Gastroesophageal sphincter (tissue), 4 donors: ENCODE data around the gene FLNA. TPM values are rescaled to one million over a fixed set of nuclear protein-coding genes. Genes with fewer than 3 reads are reported as not detected.
"Not testable (repeated sequence)": the region's sequence is repeated elsewhere in the genome, so short reads cannot be mapped to it uniquely, and the experiment has no call there.

Source experiments
- ATAC-seq: fragments of 150-250 bp; one replicate; pipeline ENCODE4 v1.9.1; 2016; ENCODE audit warnings: mild to moderate bottlenecking, moderate library complexity
- H3K27ac ChIP-seq, 4 donors: fragments of 200-600 bp; sonication (generic) in 3 of 4; 1 replicate in 3 of 4; 2 replicates in 1 of 4; pipeline ENCODE4 v1.5.1; 2016 to 2019
- H3K27me3 ChIP-seq: fragments of 200-600 bp; sonication (generic); one replicate; pipeline ENCODE4 v1.5.1; 2019
- H3K36me3 ChIP-seq, 2 donors: fragments of 200-600 bp; sonication (generic); one replicate each; pipeline ENCODE4 v1.5.1; 2019; ENCODE audit warnings: control low read depth in 1 of 2
- H3K4me1 ChIP-seq, 3 donors: fragments of 200-600 bp; sonication (generic); 1 replicate in 2 of 3; 2 replicates in 1 of 3; pipeline ENCODE4 v1.5.1; 2016 to 2019; ENCODE audit warnings: control low read depth in 2 of 3
- H3K4me3 ChIP-seq, 2 donors: fragments of 200-600 bp; sonication (generic); one replicate each; pipeline ENCODE4 v1.5.1; 2019; ENCODE audit warnings: mild to moderate bottlenecking in 1 of 2, moderate library complexity in 1 of 2
- H3K9me3 ChIP-seq, 3 donors: fragments of 200-600 bp; sonication (generic); one replicate each; pipeline ENCODE4 v1.5.1; 2017 to 2019; ENCODE audit warnings: control low read depth in 2 of 3
- CTCF ChIP-seq, 4 experiments: fragments of 200-600 bp in 2 of 4; fragments of 450-650 bp in 2 of 4; sonication (generic) in 1 of 4; IDR thresholded peaks; one replicate each; pipeline ENCODE4 v1.5.1; 2017 to 2019; ENCODE audit warnings: antibody characterized with exemption in 4 of 4, mild to moderate bottlenecking in 2 of 4, moderate library complexity in 2 of 4
- EP300 ChIP-seq: sonication (generic); formaldehyde crosslinking; IDR thresholded peaks from one replicate; pipeline ENCODE4 v1.6.1; 2017; ENCODE audit warnings: antibody characterized with exemption, mild to moderate bottlenecking
- POLR2A ChIP-seq, 2 donors: fragments of 450-650 bp; IDR thresholded peaks; one replicate each; pipeline ENCODE4 v1.6.1; 2017; ENCODE audit warnings: antibody characterized with exemption in 2 of 2, mild to moderate bottlenecking in 2 of 2, moderate library complexity in 1 of 2
- POLR2AphosphoS5 ChIP-seq: sonication (generic); formaldehyde crosslinking; IDR thresholded peaks from one replicate; pipeline ENCODE4 v1.6.1; 2017; ENCODE audit warnings: antibody characterized with exemption
- WGBS, 2 donors: methylation state at CpG; one replicate each; pipeline ENCODE4 v1.1.5; 2018; ENCODE audit warnings: low coverage in 1 of 2; 5-methylcytosine and 5-hydroxymethylcytosine counted together
- total RNA-seq, 4 donors: library from RNA; depleted of rRNA; stranded (reverse); fragments of >200 nt; gene quantifications; one replicate each; pipeline ENCODE4 v1.1.0, GENCODE V29; 2016

FLNA gene
- total RNA-seq, 4 donors from 2014 or later, result 7,815 to 15,318 (median 8,757) TPM

- no peak for ATAC-seq
- Histone ChIP-seq H3K36me3 (peaks cover 0 to 36% of the 10 kb centered on the region in 2 donors), H3K9me3 (no peaks in the 10 kb centered on the region), H3K4me1 (peaks cover 0 to 28% (median 4%) of the 10 kb centered on the region in 3 donors), H3K27me3 (no peaks in the 10 kb centered on the region), H3K4me3 (no peak overlapping the region), H3K27ac (no peak overlapping the region)
- TF ChIP-seq EP300 (no peak), POLR2A (IDR thresholded peaks at IDR 0.05) (no peak), POLR2AphosphoS5 (no peak), CTCF (IDR thresholded peaks at IDR 0.05) (no peak)
- WGBS, 2 donors, result no CpG with 5 or more reads among the region's 19 CpGs
These were observed 28.2 kb upstream of the FLNA start for GRCh38 chrX:154402622-154403127.

GRCh38 chrX:154401918-154402621 is 27.6 kb upstream of the FLNA start:
- H3K4me1 ChIP-seq, result peaks cover 0 to 31% (median 4%) of the 10 kb centered on the region in 3 donors
- no peak for ATAC-seq
- H3K4me3 ChIP-seq, result no peak overlapping the region
- no peak overlapping the region for H3K27ac ChIP-seq
- 70% methylated on average over 2 of the region's 6 CpGs; no CpG with 5 or more reads in 1 of the 2 donors for WGBS, 2 donors
- no peaks in the 10 kb centered on the region for H3K9me3 ChIP-seq
- H3K27me3 ChIP-seq, result no peaks in the 10 kb centered on the region
- peaks cover 0 to 36% of the 10 kb centered on the region in 2 donors for H3K36me3 ChIP-seq
- TF ChIP-seq CTCF (IDR thresholded peaks at IDR 0.05), result no peak
- no peak for TF ChIP-seq POLR2AphosphoS5
- no peak for TF ChIP-seq POLR2A (IDR thresholded peaks at IDR 0.05)
- no peak for TF ChIP-seq EP300

- Histone ChIP-seq H3K4me1 (peaks cover 0 to 40% (median 4%) of the 10 kb centered on the region in 3 donors), H3K4me3 (no peak overlapping the region), H3K9me3 (no peaks in the 10 kb centered on the region), H3K27ac (peak overlapping the region in 1 of 4 donors; percentile 10), H3K27me3 (no peaks in the 10 kb centered on the region), H3K36me3 (peaks cover 0 to 36% of the 10 kb centered on the region in 2 donors)
- TF ChIP-seq EP300 (no peak), POLR2AphosphoS5 (peak; percentile 21), POLR2A (IDR thresholded peaks at IDR 0.05) (peak in 1 of 2 donors; percentile 35)
- WGBS, 2 donors, result 80% methylated on average over 1 of the region's 6 CpGs; no CpG with 5 or more reads in 1 of the 2 donors
- no peak for ATAC-seq
These were observed 26.8 kb upstream of the FLNA start for GRCh38 chrX:154401045-154401799.

- peak overlapping the region in 3 of 4 donors; percentile 92 to 96 (median 96) for H3K27ac ChIP-seq
- WGBS, 2 donors, result 86% methylated on average over 1 of the region's 6 CpGs; no CpG with 5 or more reads in 1 of the 2 donors
- H3K27me3 ChIP-seq, H3K9me3 ChIP-seq, ATAC-seq: not testable (repeated sequence)
- H3K4me3 ChIP-seq, result peak overlapping the region in 1 of 2 donors; percentile 73
- H3K36me3 ChIP-seq, result peaks cover 0 to 36% of the 10 kb centered on the region in 2 donors
- H3K4me1 ChIP-seq, result peaks cover 0 to 40% (median 4%) of the 10 kb centered on the region in 3 donors
These were observed 26.0 kb upstream of the FLNA start for GRCh38 chrX:154400369-154400817.

- Histone ChIP-seq H3K36me3 (peaks cover 0 to 36% of the 10 kb centered on the region in 2 donors), H3K27ac (peak overlapping the region; percentile 92 to 100 (median 96)), H3K4me1 (peaks cover 0 to 40% (median 4%) of the 10 kb centered on the region in 3 donors), H3K4me3 (peak overlapping the region; percentile 73 to 97), H3K9me3 (no peaks in the 10 kb centered on the region), H3K27me3 (no peaks in the 10 kb centered on the region)
- TF ChIP-seq CTCF (IDR thresholded peaks at IDR 0.05), result no peak
- no peak for TF ChIP-seq POLR2AphosphoS5
- no peak for TF ChIP-seq POLR2A (IDR thresholded peaks at IDR 0.05)
- no peak for TF ChIP-seq EP300
- 0 to 48% methylated on average over 3 to 6 of the region's 14 CpGs for WGBS, 2 donors
- ATAC-seq, result no peak
These were observed 25.3 kb upstream of the FLNA start for GRCh38 chrX:154399527-154400368.
